HuH-7.5 (cell line): ENCODE measurements around the gene PAQR8.

ENCODE experiments used
- DNase-seq: peaks from one replicate; pipeline ENCODE4 v3.0.0; 2011; ENCODE audit warnings: low spot score

The PAQR8 gene

GRCh38 chr6:52361945-52362442 is at the start of gene PAQR8:
Gene PAQR8 (plus strand): TSS chr6:52362151. CDS start chr6:52403214, 41,063 bp downstream.
- DNase-seq: no peak

GRCh38 chr6:52312461-52312860 is 49.5 kb upstream of the PAQR8 start:
- no peak for DNase-seq

- DNase-seq: no peak
Observed at GRCh38 chr6:52314752-52315151, 47.2 kb upstream of the PAQR8 start.

GRCh38 chr6:52317211-52317610 is 44.7 kb upstream of the PAQR8 start:
- no peak for DNase-seq

GRCh38 chr6:52317841-52318581 is 43.9 kb upstream of the PAQR8 start:
- DNase-seq: no peak

- DNase-seq: no peak
Observed at GRCh38 chr6:52324189-52324588, 37.8 kb upstream of the PAQR8 start.

- DNase-seq: no peak
Observed at GRCh38 chr6:52325695-52326471, 36.1 kb upstream of the PAQR8 start.

- no peak for DNase-seq
Observed at GRCh38 chr6:52326540-52327364, 35.2 kb upstream of the PAQR8 start.

- DNase-seq: peak; percentile 29
Observed at GRCh38 chr6:52328303-52328662, 33.7 kb upstream of the PAQR8 start.

GRCh38 chr6:52328729-52329128 is 33.2 kb upstream of the PAQR8 start:
- no peak for DNase-seq

GRCh38 chr6:52330470-52330869 is 31.5 kb upstream of the PAQR8 start:
- no peak for DNase-seq

GRCh38 chr6:52331793-52332457 is 30.0 kb upstream of the PAQR8 start:
- no peak for DNase-seq

- no peak for DNase-seq
Observed at GRCh38 chr6:52333840-52334200, 28.1 kb upstream of the PAQR8 start.

- DNase-seq: no peak
Observed at GRCh38 chr6:52335576-52335975, 26.4 kb upstream of the PAQR8 start.

GRCh38 chr6:52336919-52337561 is 24.9 kb upstream of the PAQR8 start:
- DNase-seq: no peak

GRCh38 chr6:52337633-52338290 is 24.2 kb upstream of the PAQR8 start:
- no peak for DNase-seq

GRCh38 chr6:52340603-52340880 is 21.4 kb upstream of the PAQR8 start:
- no peak for DNase-seq

GRCh38 chr6:52341561-52342260 is 20.2 kb upstream of the PAQR8 start:
- no peak for DNase-seq

- no peak for DNase-seq
Observed at GRCh38 chr6:52345311-52345710, 16.6 kb upstream of the PAQR8 start.

GRCh38 chr6:52346503-52346902 is 15.4 kb upstream of the PAQR8 start:
- no peak for DNase-seq

GRCh38 chr6:52347818-52348217 is 14.1 kb upstream of the PAQR8 start:
- DNase-seq: no peak
